HEK293 (cell line): Measurements from ENCODE around the gene SLC22A31.

ENCODE experiments used
- CTCF ChIA-PET: fragments of 350-600 bp; formaldehyde crosslinking; extraction: SDS; loops from one replicate; lab custom pipeline; 2021; ENCODE audit warnings: antibody characterized with exemption; lab: Yijun Ruan, JAX
- POLR2A ChIA-PET: fragments of 300-600 bp; formaldehyde crosslinking; extraction: SDS; loops from one replicate; lab custom pipeline; 2020; ENCODE audit warnings: antibody characterized with exemption, inconsistent platforms; lab: Yijun Ruan, JAX
- H3K27ac ChIP-seq: fragments of 200-500 bp; sonication (Bioruptor generic); 2 replicates; pipeline ENCODE4 v1.5.1; 2014; ENCODE audit warnings: low read depth, low read length, control low read depth, inconsistent platforms; ENCODE audit errors: extremely low read depth
- H3K36me3 ChIP-seq, 2 experiments: fragments of 200-500 bp in 1 of 2; sonication (Bioruptor generic) in 1 of 2; 1 replicate in 1 of 2; 2 replicates in 1 of 2; pipeline ENCODE4 v1.5.1; 2014 to 2017; ENCODE audit warnings: inconsistent platforms in 2 of 2, low read length in 2 of 2; ENCODE audit not compliant: control insufficient read depth in 2 of 2, insufficient read depth in 1 of 2
- H3K4me1 ChIP-seq: fragments of 200-500 bp; sonication (Bioruptor generic); 2 replicates; pipeline ENCODE4 v1.5.1; 2014; ENCODE audit warnings: mild to moderate bottlenecking, low read length, inconsistent platforms; ENCODE audit not compliant: control insufficient read depth, insufficient read depth
- H3K4me3 ChIP-seq: 2 replicates; pipeline ENCODE4 v1.5.1; 2011; ENCODE audit warnings: low read depth, mild to moderate bottlenecking, control low read depth, low read length, moderate library complexity
- H3K9me3 ChIP-seq: fragments of 200-500 bp; sonication (Bioruptor generic); 2 replicates; pipeline ENCODE4 v1.5.1; 2014; ENCODE audit warnings: low read depth, low read length, inconsistent platforms; ENCODE audit not compliant: control insufficient read depth, insufficient read depth
- OSR2 ChIP-seq: fragments of 450-650 bp; formaldehyde crosslinking; IDR thresholded peaks from 2 replicates; pipeline ENCODE4 v1.5.1; 2016; ENCODE audit warnings: missing biosample characterization, missing genetic modification characterization
- RBAK ChIP-seq: fragments of 450-650 bp; formaldehyde crosslinking; IDR thresholded peaks from 2 replicates; pipeline ENCODE4 v1.5.1; 2016; ENCODE audit warnings: missing biosample characterization, missing genetic modification characterization
- SCRT2 ChIP-seq: fragments of 450-650 bp; formaldehyde crosslinking; IDR thresholded peaks from 2 replicates; pipeline ENCODE4 v1.5.1; 2016; ENCODE audit warnings: missing biosample characterization, missing genetic modification characterization
- TCF7L2 ChIP-seq: IDR thresholded peaks from 2 replicates; pipeline ENCODE4 v1.6.1; 2011; ENCODE audit warnings: low read depth, mild to moderate bottlenecking, inconsistent platforms, low read length, moderate library complexity, borderline replicate concordance
- ZIC2 ChIP-seq: fragments of 450-650 bp; formaldehyde crosslinking; IDR thresholded peaks from 2 replicates; pipeline ENCODE4 v1.5.1; 2016; ENCODE audit warnings: missing biosample characterization, missing genetic modification characterization
- ZNF10 ChIP-seq: fragments of 450-650 bp; formaldehyde crosslinking; IDR thresholded peaks from 2 replicates; pipeline ENCODE4 v1.5.1; 2017; ENCODE audit warnings: missing biosample characterization, missing genetic modification characterization
- ZNF132 ChIP-seq: fragments of 450-650 bp; formaldehyde crosslinking; IDR thresholded peaks from 2 replicates; pipeline ENCODE4 v1.5.1; 2017; ENCODE audit warnings: missing biosample characterization, missing genetic modification characterization, borderline replicate concordance
- ZNF211 ChIP-seq: fragments of 450-650 bp; formaldehyde crosslinking; IDR thresholded peaks from 2 replicates; pipeline ENCODE4 v1.5.1; 2016; ENCODE audit warnings: low read depth, missing biosample characterization, missing genetic modification characterization
- ZNF266 ChIP-seq: fragments of 450-650 bp; formaldehyde crosslinking; IDR thresholded peaks from 2 replicates; pipeline ENCODE4 v1.5.1; 2016; ENCODE audit warnings: missing biosample characterization, missing genetic modification characterization, low read depth
- ZNF274 ChIP-seq, 2 experiments: fragments of 200-500 bp in 1 of 2; fragments of 450-650 bp in 1 of 2; sonication (Bioruptor generic) in 1 of 2; formaldehyde crosslinking in 1 of 2; IDR thresholded peaks; 2 replicates each; pipeline versions ENCODE4 v1.5.1 to v1.6.1; 2014 to 2016; ENCODE audit warnings: borderline replicate concordance in 1 of 2, inconsistent platforms in 1 of 2, low read length in 1 of 2, missing biosample characterization in 1 of 2, missing genetic modification characterization in 1 of 2
- ZNF341 ChIP-seq: fragments of 450-650 bp; formaldehyde crosslinking; IDR thresholded peaks from 2 replicates; pipeline ENCODE4; 2016; ENCODE audit warnings: low read depth, missing biosample characterization, missing genetic modification characterization
- ZNF354C ChIP-seq: fragments of 450-650 bp; formaldehyde crosslinking; IDR thresholded peaks from 2 replicates; pipeline ENCODE4 v1.5.1; 2016; ENCODE audit warnings: missing biosample characterization, missing genetic modification characterization, low read depth, borderline replicate concordance
- ZNF549 ChIP-seq: fragments of 450-650 bp; IDR thresholded peaks from 2 replicates; pipeline ENCODE4 v1.5.1; 2018; ENCODE audit warnings: missing biosample characterization, missing genetic modification characterization, mild to moderate bottlenecking, inconsistent platforms, moderate library complexity
- ZNF623 ChIP-seq: fragments of 450-650 bp; formaldehyde crosslinking; IDR thresholded peaks from 2 replicates; pipeline ENCODE4 v1.5.1; 2016; ENCODE audit warnings: missing biosample characterization, missing genetic modification characterization
- ZNF776 ChIP-seq: fragments of 450-650 bp; formaldehyde crosslinking; IDR thresholded peaks from 2 replicates; pipeline ENCODE4 v1.5.0; 2017; ENCODE audit warnings: missing biosample characterization, missing genetic modification characterization, borderline replicate concordance
- TF ChIP-seq, protein P1 (sequence below): fragments of 450-650 bp; formaldehyde crosslinking; IDR thresholded peaks from 2 replicates; pipeline ENCODE4 v1.5.1; 2016; ENCODE audit warnings: missing biosample characterization, missing genetic modification characterization
- TF ChIP-seq, protein P2 (sequence below): fragments of 450-650 bp; formaldehyde crosslinking; IDR thresholded peaks from 2 replicates; pipeline ENCODE4 v1.5.1; 2016; ENCODE audit warnings: missing biosample characterization, missing genetic modification characterization
- TF ChIP-seq, protein P3 (sequence below): fragments of 450-650 bp; formaldehyde crosslinking; IDR thresholded peaks from 2 replicates; pipeline ENCODE4 v1.5.1; 2017; ENCODE audit warnings: missing biosample characterization, missing genetic modification characterization
- TF ChIP-seq, protein P4 (sequence below): fragments of 450-650 bp; IDR thresholded peaks from 2 replicates; pipeline ENCODE4 v1.5.1; 2018; ENCODE audit warnings: missing biosample characterization, missing genetic modification characterization
- TF ChIP-seq, protein P5 (sequence below): fragments of 450-650 bp; formaldehyde crosslinking; IDR thresholded peaks from 2 replicates; pipeline ENCODE4 v1.5.1; 2017; ENCODE audit warnings: missing biosample characterization, missing genetic modification characterization

SLC22A31 gene

DNA sequence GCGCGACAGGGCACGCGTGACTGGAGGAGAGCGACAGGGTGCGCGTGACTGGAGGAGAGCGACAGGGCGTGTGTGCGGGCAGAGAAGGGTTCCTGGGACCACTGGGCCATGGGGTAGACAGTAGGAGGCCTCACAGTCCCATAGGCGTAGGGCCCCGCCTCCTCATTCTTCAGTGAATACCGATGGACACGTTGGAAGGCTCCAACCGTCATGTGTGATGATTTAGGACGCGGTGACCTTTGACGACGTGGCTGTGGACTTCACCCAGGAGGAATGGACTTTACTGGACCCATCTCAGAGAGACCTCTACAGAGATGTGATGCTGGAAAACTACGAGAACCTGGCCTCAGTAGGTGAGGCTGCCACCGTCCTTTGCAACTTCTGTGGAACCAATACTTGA is 22.6 kb upstream of the SLC22A31 start:
- ChIA-PET CTCF (no interaction called here), POLR2A (no interaction called here)
- Histone ChIP-seq H3K27ac (no peak overlapping the region), H3K4me1 (no peaks in the 10 kb centered on the region), H3K9me3 (no peaks in the 10 kb centered on the region), H3K36me3 (peaks cover 4 to 86% of the 10 kb centered on the region in 2 experiments), H3K4me3 (no peak overlapping the region)
- TF ChIP-seq, protein P1, sequence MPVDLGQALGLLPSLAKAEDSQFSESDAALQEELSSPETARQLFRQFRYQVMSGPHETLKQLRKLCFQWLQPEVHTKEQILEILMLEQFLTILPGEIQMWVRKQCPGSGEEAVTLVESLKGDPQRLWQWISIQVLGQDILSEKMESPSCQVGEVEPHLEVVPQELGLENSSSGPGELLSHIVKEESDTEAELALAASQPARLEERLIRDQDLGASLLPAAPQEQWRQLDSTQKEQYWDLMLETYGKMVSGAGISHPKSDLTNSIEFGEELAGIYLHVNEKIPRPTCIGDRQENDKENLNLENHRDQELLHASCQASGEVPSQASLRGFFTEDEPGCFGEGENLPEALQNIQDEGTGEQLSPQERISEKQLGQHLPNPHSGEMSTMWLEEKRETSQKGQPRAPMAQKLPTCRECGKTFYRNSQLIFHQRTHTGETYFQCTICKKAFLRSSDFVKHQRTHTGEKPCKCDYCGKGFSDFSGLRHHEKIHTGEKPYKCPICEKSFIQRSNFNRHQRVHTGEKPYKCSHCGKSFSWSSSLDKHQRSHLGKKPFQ (tag by site-specific recombination): no peak
- TF ChIP-seq, protein P2, sequence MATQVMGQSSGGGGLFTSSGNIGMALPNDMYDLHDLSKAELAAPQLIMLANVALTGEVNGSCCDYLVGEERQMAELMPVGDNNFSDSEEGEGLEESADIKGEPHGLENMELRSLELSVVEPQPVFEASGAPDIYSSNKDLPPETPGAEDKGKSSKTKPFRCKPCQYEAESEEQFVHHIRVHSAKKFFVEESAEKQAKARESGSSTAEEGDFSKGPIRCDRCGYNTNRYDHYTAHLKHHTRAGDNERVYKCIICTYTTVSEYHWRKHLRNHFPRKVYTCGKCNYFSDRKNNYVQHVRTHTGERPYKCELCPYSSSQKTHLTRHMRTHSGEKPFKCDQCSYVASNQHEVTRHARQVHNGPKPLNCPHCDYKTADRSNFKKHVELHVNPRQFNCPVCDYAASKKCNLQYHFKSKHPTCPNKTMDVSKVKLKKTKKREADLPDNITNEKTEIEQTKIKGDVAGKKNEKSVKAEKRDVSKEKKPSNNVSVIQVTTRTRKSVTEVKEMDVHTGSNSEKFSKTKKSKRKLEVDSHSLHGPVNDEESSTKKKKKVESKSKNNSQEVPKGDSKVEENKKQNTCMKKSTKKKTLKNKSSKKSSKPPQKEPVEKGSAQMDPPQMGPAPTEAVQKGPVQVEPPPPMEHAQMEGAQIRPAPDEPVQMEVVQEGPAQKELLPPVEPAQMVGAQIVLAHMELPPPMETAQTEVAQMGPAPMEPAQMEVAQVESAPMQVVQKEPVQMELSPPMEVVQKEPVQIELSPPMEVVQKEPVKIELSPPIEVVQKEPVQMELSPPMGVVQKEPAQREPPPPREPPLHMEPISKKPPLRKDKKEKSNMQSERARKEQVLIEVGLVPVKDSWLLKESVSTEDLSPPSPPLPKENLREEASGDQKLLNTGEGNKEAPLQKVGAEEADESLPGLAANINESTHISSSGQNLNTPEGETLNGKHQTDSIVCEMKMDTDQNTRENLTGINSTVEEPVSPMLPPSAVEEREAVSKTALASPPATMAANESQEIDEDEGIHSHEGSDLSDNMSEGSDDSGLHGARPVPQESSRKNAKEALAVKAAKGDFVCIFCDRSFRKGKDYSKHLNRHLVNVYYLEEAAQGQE (tag by site-specific recombination): no peak
- TF ChIP-seq ZNF274 (IDR thresholded peaks at IDR 0.05; ENCODE audit: low read length) (no peak), ZNF274 (tag by site-specific recombination; IDR thresholded peaks at IDR 0.05; ENCODE audit: borderline replicate concordance) (no peak), ZNF132 (tag by site-specific recombination) (no peak), OSR2 (no peak)

DNA sequence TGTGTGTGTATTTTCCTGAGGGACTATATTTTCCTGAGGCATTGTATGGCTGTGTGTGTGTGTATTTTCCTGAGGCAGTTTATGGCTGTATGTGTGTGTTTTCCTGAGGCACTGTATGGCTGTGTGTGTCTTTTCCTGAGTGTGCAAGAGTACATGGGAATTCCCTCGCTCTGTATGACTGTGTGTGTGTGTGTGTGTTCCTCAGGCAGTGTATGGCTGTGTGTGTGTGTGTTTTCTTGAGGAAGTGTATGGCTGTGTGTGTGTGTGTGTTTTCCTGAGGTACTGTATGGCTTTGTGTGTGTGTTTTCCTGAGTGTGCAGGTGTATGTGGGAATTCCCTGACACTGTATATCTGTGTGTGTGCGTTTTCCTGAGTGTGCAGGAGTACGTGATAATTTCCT is 21.3 kb upstream of the SLC22A31 start:
- Histone ChIP-seq H3K9me3 (no peaks in the 10 kb centered on the region), H3K36me3 (peaks cover 4 to 73% of the 10 kb centered on the region in 2 experiments), H3K27ac (no peak overlapping the region), H3K4me3 (no peak overlapping the region), H3K4me1 (no peaks in the 10 kb centered on the region)
- CTCF ChIA-PET: no interaction called here
- TF ChIP-seq, protein P3, sequence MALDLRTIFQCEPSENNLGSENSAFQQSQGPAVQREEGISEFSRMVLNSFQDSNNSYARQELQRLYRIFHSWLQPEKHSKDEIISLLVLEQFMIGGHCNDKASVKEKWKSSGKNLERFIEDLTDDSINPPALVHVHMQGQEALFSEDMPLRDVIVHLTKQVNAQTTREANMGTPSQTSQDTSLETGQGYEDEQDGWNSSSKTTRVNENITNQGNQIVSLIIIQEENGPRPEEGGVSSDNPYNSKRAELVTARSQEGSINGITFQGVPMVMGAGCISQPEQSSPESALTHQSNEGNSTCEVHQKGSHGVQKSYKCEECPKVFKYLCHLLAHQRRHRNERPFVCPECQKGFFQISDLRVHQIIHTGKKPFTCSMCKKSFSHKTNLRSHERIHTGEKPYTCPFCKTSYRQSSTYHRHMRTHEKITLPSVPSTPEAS (tag by site-specific recombination): peak; percentile 95
- TF ChIP-seq, protein P4, sequence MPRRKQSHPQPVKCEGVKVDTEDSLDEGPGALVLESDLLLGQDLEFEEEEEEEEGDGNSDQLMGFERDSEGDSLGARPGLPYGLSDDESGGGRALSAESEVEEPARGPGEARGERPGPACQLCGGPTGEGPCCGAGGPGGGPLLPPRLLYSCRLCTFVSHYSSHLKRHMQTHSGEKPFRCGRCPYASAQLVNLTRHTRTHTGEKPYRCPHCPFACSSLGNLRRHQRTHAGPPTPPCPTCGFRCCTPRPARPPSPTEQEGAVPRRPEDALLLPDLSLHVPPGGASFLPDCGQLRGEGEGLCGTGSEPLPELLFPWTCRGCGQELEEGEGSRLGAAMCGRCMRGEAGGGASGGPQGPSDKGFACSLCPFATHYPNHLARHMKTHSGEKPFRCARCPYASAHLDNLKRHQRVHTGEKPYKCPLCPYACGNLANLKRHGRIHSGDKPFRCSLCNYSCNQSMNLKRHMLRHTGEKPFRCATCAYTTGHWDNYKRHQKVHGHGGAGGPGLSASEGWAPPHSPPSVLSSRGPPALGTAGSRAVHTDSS (tag by site-specific recombination): no peak
- TF ChIP-seq, protein P5, sequence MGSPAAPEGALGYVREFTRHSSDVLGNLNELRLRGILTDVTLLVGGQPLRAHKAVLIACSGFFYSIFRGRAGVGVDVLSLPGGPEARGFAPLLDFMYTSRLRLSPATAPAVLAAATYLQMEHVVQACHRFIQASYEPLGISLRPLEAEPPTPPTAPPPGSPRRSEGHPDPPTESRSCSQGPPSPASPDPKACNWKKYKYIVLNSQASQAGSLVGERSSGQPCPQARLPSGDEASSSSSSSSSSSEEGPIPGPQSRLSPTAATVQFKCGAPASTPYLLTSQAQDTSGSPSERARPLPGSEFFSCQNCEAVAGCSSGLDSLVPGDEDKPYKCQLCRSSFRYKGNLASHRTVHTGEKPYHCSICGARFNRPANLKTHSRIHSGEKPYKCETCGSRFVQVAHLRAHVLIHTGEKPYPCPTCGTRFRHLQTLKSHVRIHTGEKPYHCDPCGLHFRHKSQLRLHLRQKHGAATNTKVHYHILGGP (tag by site-specific recombination): 0 out of 2 replicates have a peak, but pooled peaks have one; percentile 3
- POLR2A ChIA-PET: no interaction called here

DNA sequence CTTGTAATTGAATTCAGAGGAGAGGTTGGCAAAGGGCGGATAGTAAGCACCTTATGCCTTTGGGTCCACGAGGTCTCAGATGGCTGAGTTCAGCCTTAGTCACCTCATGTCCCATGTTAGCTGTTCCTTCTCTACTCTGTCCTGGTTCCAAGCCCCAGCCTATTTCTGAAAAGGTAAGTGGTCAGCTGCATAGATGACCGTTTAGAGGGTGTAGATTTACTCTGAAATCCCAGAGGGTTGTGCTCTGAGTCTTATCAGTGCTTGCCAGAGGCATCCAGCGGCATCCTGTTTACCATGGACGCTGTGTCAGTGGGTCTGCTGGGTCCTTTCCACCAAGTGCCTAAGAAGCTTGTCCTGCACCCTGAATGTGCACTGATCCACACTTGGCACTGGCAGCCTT is 19.0 kb upstream of the SLC22A31 start:
- H3K4me1 ChIP-seq: no peaks in the 10 kb centered on the region
- H3K4me3 ChIP-seq: no peak overlapping the region
- ChIA-PET POLR2A (no interaction called here), CTCF (interaction anchor here (1.3 kb wide), 1 partner anchor 53 kb away, joined by 3 read pairs; no protein-coding TSS in a partner anchor)
- H3K27ac ChIP-seq: no peak overlapping the region
- peaks cover 4 to 51% of the 10 kb centered on the region in 2 experiments; a peak in 2 of 3 replicates for H3K36me3 ChIP-seq
- no peaks in the 10 kb centered on the region for H3K9me3 ChIP-seq
- TF ChIP-seq ZNF10 (no peak), ZNF266 (tag by site-specific recombination) (no peak), RBAK (no peak), ZNF211 (tag by site-specific recombination) (no peak), TCF7L2 (no peak), ZNF354C (tag by site-specific recombination) (no peak), ZIC2 (tag by site-specific recombination) (no peak), ZNF776 (tag by site-specific recombination) (no peak), ZNF623 (tag by site-specific recombination) (no peak), SCRT2 (no peak), ZNF549 (tag by site-specific recombination) (no peak), ZNF341 (tag by site-specific recombination) (no peak)
- TF ChIP-seq, protein P5 (tag by site-specific recombination): no peak
